Kidney epithelial cell (primary cell): ENCODE data around the gene ZNF391. TPM values are rescaled to one million over a fixed set of nuclear protein-coding genes. Genes with fewer than 3 reads are reported as not detected.

Experiments used
- DNase-seq: peaks from one replicate; pipeline ENCODE4 v3.0.0-alpha.2; 2010; ENCODE audit warnings: low read depth
- H3K27me3 ChIP-seq: 2 replicates; pipeline ENCODE4 v1.6.0; 2011; ENCODE audit warnings: low read length; ENCODE audit not compliant: control insufficient read depth, insufficient read depth
- H3K36me3 ChIP-seq: 2 replicates; pipeline ENCODE4 v1.5.1; 2011; ENCODE audit warnings: low read length; ENCODE audit not compliant: control insufficient read depth, insufficient read depth
- H3K4me3 ChIP-seq: 2 replicates; pipeline ENCODE4 v1.5.1; 2011; ENCODE audit warnings: low read depth, mild to moderate bottlenecking, control low read depth, low read length
- CTCF ChIP-seq: IDR thresholded peaks from 2 replicates; pipeline ENCODE4 v1.5.1; 2011; ENCODE audit warnings: mild to moderate bottlenecking, moderate library complexity, low read length, control low read depth, inconsistent platforms; ENCODE audit not compliant: insufficient read depth, poor library complexity, severe bottlenecking
- total RNA-seq: library from RNA; depleted of rRNA; stranded (reverse); fragments of >200 nt; gene quantifications from 2 replicates; pipeline ENCODE4 v1.2.3, GENCODE V29; 2015

ZNF391 gene
- total RNA-seq, 1 donor from 2014 or later: 9.0 TPM

GRCh38 chr6:27448456-27448855, 59.9 kb downstream of the ZNF391 start:
- H3K4me3 ChIP-seq: no peak overlapping the region
- DNase-seq: no peak
- no peaks in the 10 kb centered on the region for H3K27me3 ChIP-seq
- no peak for TF ChIP-seq CTCF
- H3K36me3 ChIP-seq: no peaks in the 10 kb centered on the region

GRCh38 chr6:27451660-27452390, 63.3 kb downstream of the ZNF391 start:
- Histone ChIP-seq H3K27me3 (no peaks in the 10 kb centered on the region), H3K36me3 (peaks cover 3% of the 10 kb centered on the region), H3K4me3 (no peak overlapping the region)
- no peak for TF ChIP-seq CTCF
- DNase-seq: no peak

- Histone ChIP-seq H3K27me3 (no peaks in the 10 kb centered on the region), H3K4me3 (no peak overlapping the region), H3K36me3 (peaks cover 3% of the 10 kb centered on the region)
- no peak for DNase-seq
- TF ChIP-seq CTCF: no peak
Measured at GRCh38 chr6:27452496-27452897, 63.9 kb downstream of the ZNF391 start.

Other genes with a start within 250 kb of the ZNF391 start
- 1.6 and 2.2 TPM in 2 replicates for gene PRSS16, start 141.1 kb upstream of the ZNF391 start, total RNA-seq
- gene POM121L2, start 76.5 kb upstream of the ZNF391 start, total RNA-seq: not detected in 2 replicates
- gene ZNF184, start 84.3 kb downstream of the ZNF391 start, total RNA-seq: 5.8 and 6.0 TPM in 2 replicates